DND-41 (cell line): Measurements from ENCODE around the gene STK32C.

Source experiments
- ATAC-seq: fragments of 200-7000 bp; cut with Tn5 transposase; 3 replicates; pipeline ENCODE4 v1.9.1; 2021; ENCODE audit warnings: low read depth; ENCODE audit not compliant: insufficient read depth
- DNase-seq: peaks from one replicate; pipeline ENCODE4 v3.0.0-alpha.2; 2020
- H2AFZ ChIP-seq: 2 replicates; pipeline ENCODE4 v1.6.0; 2012; ENCODE audit warnings: low read depth, low read length
- H3K27ac ChIP-seq: 2 replicates; pipeline ENCODE4 v1.5.1; 2012; ENCODE audit warnings: low read length, inconsistent platforms
- H3K27me3 ChIP-seq: fragments of 200-600 bp; sonication (generic); 2 replicates; pipeline ENCODE4 v1.6.0; 2012; ENCODE audit warnings: low read length, mild to moderate bottlenecking, inconsistent platforms; ENCODE audit not compliant: insufficient read depth, poor library complexity
- H3K36me3 ChIP-seq: 2 replicates; pipeline ENCODE4 v1.5.1; 2012; ENCODE audit warnings: low read length, inconsistent platforms; ENCODE audit not compliant: insufficient read depth
- H3K4me1 ChIP-seq: 2 replicates; pipeline ENCODE4 v1.5.1; 2012; ENCODE audit warnings: mild to moderate bottlenecking, low read length; ENCODE audit not compliant: insufficient read depth
- H3K4me2 ChIP-seq: 2 replicates; pipeline ENCODE4 v1.6.0; 2012; ENCODE audit warnings: mild to moderate bottlenecking, moderate library complexity, low read length, inconsistent platforms; ENCODE audit not compliant: insufficient read depth
- H3K4me3 ChIP-seq, 2 experiments: fragments of 200-600 bp in 1 of 2; shearing (Covaris generic) in 1 of 2; 2 replicates each; pipeline ENCODE4 v1.5.1; 2012 to 2016; ENCODE audit warnings: inconsistent platforms in 2 of 2, low read length in 2 of 2, mild to moderate bottlenecking in 2 of 2, low read depth in 1 of 2, moderate library complexity in 1 of 2
- H3K79me2 ChIP-seq: 2 replicates; pipeline ENCODE4 v1.6.0; 2012; ENCODE audit warnings: low read length, inconsistent platforms; ENCODE audit not compliant: insufficient read depth
- H3K9ac ChIP-seq: 2 replicates; pipeline ENCODE4 v1.6.0; 2012; ENCODE audit warnings: low read depth, mild to moderate bottlenecking, inconsistent platforms, low read length, moderate library complexity
- H3K9me3 ChIP-seq: 2 replicates; pipeline ENCODE4 v1.5.1; 2012; ENCODE audit warnings: low read length, moderate library complexity, mild to moderate bottlenecking, inconsistent platforms; ENCODE audit not compliant: insufficient read depth, severe bottlenecking
- H4K20me1 ChIP-seq: 2 replicates; pipeline ENCODE4 v1.6.0; 2012; ENCODE audit warnings: low read length; ENCODE audit not compliant: insufficient read depth
- EZH2 ChIP-seq: IDR thresholded peaks from 3 replicates; pipeline ENCODE4 v1.6.1; 2012; ENCODE audit warnings: borderline replicate concordance, low read depth, mild to moderate bottlenecking, moderate library complexity, low read length, inconsistent platforms; ENCODE audit not compliant: severe bottlenecking
- TF ChIP-seq, protein P1 (sequence below): IDR thresholded peaks from 2 replicates; pipeline ENCODE4 v1.5.1; 2012; ENCODE audit warnings: borderline replicate concordance, low read length, moderate library complexity, mild to moderate bottlenecking; ENCODE audit not compliant: poor library complexity, severe bottlenecking; ENCODE audit errors: extremely low read depth

Gene STK32C

DNA sequence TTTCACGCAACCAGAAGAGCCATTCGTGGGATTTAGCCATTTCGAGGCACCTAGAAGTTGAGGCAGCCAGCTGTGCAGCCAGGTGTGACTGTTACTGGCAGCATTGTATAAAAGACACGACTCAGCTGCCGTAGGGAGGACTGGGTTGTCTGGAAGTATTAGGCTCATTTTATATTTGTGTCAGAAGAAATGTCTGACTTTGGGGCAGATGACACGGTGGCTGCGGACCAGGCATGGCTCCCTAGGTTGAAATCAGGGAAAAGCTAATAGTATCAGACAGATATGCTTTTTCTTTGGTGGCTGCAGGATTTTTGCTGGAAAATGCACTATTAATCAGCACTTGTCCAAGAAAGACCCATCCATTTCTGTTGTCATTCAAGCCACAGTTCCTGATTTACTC, 125.2 kb downstream of the STK32C start:
- H3K79me2 ChIP-seq = no peaks in the 10 kb centered on the region
- no peaks in the 10 kb centered on the region for H3K9me3 ChIP-seq
- no peaks in the 10 kb centered on the region for H4K20me1 ChIP-seq
- no peaks in the 10 kb centered on the region for H3K27me3 ChIP-seq
- no peak overlapping the region for H3K9ac ChIP-seq
- no peaks in the 10 kb centered on the region for H3K36me3 ChIP-seq
- H2AFZ ChIP-seq = no peak overlapping the region
- H3K27ac ChIP-seq = no peak overlapping the region
- ATAC-seq = no peak
- TF ChIP-seq, protein P1, sequence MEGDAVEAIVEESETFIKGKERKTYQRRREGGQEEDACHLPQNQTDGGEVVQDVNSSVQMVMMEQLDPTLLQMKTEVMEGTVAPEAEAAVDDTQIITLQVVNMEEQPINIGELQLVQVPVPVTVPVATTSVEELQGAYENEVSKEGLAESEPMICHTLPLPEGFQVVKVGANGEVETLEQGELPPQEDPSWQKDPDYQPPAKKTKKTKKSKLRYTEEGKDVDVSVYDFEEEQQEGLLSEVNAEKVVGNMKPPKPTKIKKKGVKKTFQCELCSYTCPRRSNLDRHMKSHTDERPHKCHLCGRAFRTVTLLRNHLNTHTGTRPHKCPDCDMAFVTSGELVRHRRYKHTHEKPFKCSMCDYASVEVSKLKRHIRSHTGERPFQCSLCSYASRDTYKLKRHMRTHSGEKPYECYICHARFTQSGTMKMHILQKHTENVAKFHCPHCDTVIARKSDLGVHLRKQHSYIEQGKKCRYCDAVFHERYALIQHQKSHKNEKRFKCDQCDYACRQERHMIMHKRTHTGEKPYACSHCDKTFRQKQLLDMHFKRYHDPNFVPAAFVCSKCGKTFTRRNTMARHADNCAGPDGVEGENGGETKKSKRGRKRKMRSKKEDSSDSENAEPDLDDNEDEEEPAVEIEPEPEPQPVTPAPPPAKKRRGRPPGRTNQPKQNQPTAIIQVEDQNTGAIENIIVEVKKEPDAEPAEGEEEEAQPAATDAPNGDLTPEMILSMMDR = no peak
- TF ChIP-seq EZH2 = no peak
- no peak for DNase-seq
- no peak overlapping the region for H3K4me3 ChIP-seq
- no peak overlapping the region for H3K4me2 ChIP-seq
- H3K4me1 ChIP-seq = no peaks in the 10 kb centered on the region

DNA sequence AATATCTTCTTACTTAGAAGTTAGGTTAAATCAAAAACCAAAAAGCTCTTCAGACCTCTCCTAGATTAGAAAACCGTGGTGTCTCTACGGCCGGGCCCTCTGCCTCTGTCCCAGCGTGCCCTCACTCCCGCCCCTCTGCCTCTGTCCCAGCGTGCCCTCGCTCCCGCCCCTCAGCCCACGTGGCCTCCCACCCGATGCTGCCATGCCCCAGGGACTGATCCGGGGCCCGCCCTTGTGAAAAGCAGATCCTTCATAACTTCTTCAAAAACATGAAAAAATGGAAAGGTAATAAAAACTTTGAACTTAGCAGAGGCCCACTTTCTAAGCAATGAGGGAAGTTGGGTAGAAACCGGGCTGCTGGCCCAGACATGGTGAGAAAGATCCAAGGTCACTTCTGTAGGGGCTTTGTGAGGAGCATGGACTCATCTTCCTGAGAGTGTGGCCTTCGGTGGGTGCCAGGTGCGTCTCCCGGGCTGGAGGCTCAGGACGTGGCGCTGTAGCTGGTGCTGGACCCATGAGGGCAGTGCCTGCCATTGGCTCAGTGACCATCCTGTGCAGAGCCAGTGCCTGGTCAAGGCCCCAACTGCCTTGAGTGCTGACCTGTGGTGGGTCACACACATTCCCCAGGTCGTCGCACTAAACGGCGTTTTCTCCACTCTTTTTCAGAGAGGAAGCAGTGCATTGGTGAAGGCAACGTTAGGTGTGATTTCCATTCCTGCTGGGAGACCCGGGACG, 125.9 kb downstream of the STK32C start:
- H3K4me2 ChIP-seq = no peak overlapping the region
- no peaks in the 10 kb centered on the region for H4K20me1 ChIP-seq
- H3K36me3 ChIP-seq = no peaks in the 10 kb centered on the region
- DNase-seq = no peak
- no peak overlapping the region for H3K4me3 ChIP-seq
- no peaks in the 10 kb centered on the region for H3K27me3 ChIP-seq
- no peaks in the 10 kb centered on the region for H3K9me3 ChIP-seq
- no peaks in the 10 kb centered on the region for H3K4me1 ChIP-seq
- no peak for ATAC-seq
- TF ChIP-seq EZH2 = no peak
- TF ChIP-seq, protein P1 = no peak
- H3K9ac ChIP-seq = no peak overlapping the region
- no peak overlapping the region for H2AFZ ChIP-seq
- H3K27ac ChIP-seq = no peak overlapping the region
- H3K79me2 ChIP-seq = no peaks in the 10 kb centered on the region

DNA sequence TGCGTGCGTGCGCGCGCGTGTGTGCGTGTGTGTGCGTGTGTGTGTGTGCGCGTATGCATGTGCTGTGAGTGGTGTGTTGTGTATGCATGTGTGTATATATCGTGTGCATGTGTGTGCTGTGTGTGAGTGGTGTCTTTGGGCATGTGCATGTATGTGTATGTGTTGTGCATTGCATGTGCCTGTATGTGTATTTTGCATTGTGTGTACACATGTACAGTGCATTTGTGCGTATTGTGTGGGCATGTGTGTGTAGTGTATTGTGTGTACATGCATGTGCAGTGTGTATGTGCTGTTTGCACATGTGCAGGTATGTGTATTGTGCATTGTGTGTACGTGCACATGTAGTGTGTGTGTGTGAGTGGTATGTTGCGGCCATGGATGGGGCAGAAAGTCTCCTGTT, 127.0 kb downstream of the STK32C start:
- Histone ChIP-seq H2AFZ (no peak overlapping the region), H3K4me2 (no peak overlapping the region), H3K4me1 (no peaks in the 10 kb centered on the region), H4K20me1 (no peaks in the 10 kb centered on the region), H3K9ac (no peak overlapping the region), H3K36me3 (no peaks in the 10 kb centered on the region), H3K4me3 (no peak overlapping the region), H3K27me3 (no peaks in the 10 kb centered on the region), H3K9me3 (no peaks in the 10 kb centered on the region), H3K79me2 (no peaks in the 10 kb centered on the region), H3K27ac (no peak overlapping the region)
- ATAC-seq (no peak), DNase-seq (no peak)
- TF ChIP-seq EZH2 = no peak
- TF ChIP-seq, protein P1 = no peak
